ENCODE data around the gene PLEKHA3.

- TF ChIP-seq, protein P1, sequence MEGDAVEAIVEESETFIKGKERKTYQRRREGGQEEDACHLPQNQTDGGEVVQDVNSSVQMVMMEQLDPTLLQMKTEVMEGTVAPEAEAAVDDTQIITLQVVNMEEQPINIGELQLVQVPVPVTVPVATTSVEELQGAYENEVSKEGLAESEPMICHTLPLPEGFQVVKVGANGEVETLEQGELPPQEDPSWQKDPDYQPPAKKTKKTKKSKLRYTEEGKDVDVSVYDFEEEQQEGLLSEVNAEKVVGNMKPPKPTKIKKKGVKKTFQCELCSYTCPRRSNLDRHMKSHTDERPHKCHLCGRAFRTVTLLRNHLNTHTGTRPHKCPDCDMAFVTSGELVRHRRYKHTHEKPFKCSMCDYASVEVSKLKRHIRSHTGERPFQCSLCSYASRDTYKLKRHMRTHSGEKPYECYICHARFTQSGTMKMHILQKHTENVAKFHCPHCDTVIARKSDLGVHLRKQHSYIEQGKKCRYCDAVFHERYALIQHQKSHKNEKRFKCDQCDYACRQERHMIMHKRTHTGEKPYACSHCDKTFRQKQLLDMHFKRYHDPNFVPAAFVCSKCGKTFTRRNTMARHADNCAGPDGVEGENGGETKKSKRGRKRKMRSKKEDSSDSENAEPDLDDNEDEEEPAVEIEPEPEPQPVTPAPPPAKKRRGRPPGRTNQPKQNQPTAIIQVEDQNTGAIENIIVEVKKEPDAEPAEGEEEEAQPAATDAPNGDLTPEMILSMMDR (IDR thresholded peaks at IDR 0.05), result no peak
- no peak for TF ChIP-seq POLR2A (IDR thresholded peaks at IDR 0.05)
These were observed 48.4 kb downstream of the PLEKHA3 start for GRCh38 chr2:178528647-178529046.

All from uterus (tissue), 2 donors.